Occipital lobe (tissue), 2 donors: Measurements from ENCODE around the gene TANGO2. TPM values are rescaled to one million over a fixed set of nuclear protein-coding genes. Genes with fewer than 3 reads are reported as not detected.
A peak's percentile ranks its signal among the peaks of the same experiment; 100 is the strongest.

Source experiments
- DNase-seq: peaks from one replicate; lab custom pipeline; 2025; lab: John Stamatoyannopoulos, UW
- total RNA-seq: library from RNA; depleted of rRNA; stranded (reverse); fragments of >200 nt; gene quantifications from one replicate; pipeline ENCODE4 v1.2.3, GENCODE V29; 2014

The TANGO2 gene
- total RNA-seq, 1 donor from 2014 or later: 15.9 TPM

DNA sequence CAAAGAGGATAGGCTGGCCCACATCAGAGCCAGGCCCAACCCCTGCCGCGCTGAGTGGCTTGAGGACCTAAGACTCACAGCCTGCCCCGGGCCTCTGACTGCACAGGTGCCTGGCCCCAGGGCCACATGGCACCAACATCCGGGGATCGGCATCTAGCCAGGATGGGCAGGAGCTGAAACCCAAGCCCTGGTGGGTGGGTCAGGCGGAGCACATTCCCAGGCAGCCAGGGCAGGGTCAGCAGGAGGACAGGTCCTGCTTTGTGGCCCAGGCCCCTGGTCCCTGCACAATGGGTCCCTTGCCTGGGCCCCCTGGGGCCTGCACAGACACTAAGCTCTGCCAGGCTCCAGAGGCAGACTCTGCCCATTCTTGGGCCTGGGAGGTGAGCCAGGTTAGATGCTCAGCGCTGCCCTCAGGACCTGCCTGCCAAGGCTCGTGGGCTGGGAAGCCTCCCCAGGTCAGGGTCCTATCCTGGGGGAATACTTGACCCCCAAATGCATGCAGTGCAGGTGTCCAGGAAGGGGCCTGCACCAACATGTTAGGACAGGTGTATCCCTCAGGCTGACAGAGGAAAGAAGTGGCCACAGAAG, 37.8 kb upstream of the TANGO2 start:
- DNase-seq: no peak

- no peak for DNase-seq
These were observed 37.2 kb upstream of the TANGO2 start for GRCh38 chr22:19983741-19984140.

DNA sequence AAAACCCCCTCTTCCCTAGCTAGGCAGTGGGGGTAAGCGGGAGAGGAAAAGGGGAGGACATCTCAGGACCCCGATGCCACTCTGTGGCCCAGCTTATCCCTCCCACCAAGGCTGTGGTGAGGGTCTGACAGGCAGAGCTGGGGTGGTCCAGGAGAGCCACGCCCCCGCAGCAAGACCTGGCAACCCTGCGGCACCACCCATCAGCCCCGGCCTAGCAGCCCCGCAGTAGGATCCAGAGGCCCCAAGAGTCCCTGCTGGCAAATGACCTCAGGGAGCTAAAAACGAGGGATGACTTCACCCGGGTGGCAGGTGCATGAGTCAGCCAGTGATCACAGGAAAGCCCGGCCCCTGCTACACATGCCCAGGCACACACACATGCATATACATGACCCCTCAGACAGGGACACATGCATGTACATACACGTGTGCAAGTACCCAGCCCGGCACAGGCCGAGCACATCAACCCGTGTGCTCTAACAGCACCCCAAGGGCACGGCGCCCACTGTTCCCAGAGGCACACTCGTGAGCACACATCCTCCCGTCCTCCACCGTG, 36.6 kb upstream of the TANGO2 start:
- DNase-seq: peak; percentile 26

DNA sequence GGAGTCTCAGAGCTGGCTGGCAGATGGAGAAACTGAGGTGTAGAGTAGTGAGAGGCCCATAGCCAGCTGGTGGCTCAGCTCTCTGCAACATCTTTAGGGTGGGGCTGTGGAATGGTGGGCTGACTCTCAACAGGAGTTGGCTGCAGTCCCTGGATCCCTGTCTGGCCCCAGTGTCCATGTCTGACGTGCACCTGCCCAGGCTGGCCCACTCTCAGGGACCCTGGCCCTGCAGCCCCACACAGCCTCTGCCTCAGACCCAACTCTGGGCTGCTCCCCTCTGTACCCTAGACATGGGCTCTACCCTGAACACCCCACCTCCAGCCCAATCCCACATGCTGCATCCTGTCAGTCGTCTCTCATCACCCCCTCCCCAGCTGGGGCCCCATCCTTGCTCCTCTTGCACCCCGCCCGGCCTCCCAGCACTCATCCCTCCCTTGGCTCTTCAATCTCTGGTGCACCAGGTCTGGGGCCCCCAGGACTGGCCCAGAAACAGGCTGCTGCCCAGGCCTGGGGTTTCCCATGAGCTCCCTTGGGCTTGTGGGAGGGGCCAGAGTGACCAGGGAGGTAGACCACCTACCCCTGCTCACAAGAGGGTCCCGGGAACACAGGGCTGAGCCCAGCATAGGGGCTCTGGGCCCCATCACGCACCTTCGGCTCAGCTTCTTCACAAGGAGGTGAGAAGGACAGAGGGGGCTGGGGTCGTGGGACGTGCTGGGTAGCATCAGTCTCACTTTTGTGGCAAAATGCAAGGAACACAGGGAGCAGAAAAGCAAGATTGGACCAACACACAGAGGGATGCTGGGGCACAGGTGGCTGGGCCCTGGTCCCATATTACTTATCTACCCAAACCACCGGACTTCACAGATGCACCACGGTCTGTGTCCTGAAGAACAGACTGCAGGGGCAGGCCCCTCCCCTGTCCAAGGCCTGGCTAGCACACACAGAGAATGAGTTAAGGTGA, 35.8 kb upstream of the TANGO2 start:
- DNase-seq: no peak

GRCh38 chr22:19986011-19986409, 34.9 kb upstream of the TANGO2 start:
- no peak for DNase-seq

GRCh38 chr22:19986410-19987341, 34.2 kb upstream of the TANGO2 start:
- DNase-seq: peak; percentile 45

- DNase-seq: no peak
These were observed 33.3 kb upstream of the TANGO2 start for GRCh38 chr22:19987394-19988306.

GRCh38 chr22:19988331-19988808, 32.5 kb upstream of the TANGO2 start:
- DNase-seq: no peak

DNA sequence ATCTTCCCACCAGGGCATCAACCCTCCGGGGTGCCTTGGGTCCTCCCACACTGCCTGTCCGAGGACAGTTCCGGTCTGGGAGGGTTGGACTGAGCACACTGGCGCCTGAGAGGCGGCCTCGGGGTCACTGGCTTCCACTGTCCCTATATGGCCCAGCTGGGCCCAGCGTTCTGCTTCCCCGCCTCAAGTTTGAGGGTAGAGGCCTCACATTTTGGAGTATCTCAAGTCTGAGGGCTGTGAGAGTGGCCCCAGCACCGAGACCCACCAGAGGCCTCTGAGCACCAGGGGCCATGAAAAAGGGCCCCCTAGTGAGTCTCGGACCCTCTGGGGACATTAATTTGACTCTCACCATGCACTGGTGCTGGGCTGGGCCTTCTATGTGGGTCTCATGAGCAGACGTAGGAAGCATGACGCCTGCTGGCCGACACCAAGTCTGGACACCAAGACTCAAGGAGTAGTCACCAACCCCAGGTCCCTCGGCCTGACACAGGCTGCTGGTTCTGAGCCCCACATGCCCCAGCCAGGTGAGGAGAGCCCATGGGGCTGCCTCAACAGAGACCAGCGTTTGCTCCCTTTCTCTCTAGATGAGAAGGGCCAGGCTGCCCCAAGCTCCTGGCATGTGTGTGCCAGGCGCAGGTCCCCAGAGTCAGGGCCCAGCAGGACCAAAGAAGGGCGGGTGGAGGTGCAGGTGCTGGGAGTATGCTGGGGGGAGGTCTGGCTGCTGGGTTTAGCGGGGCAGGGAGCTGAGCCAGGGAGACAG, 31.8 kb upstream of the TANGO2 start:
- no peak for DNase-seq

DNA sequence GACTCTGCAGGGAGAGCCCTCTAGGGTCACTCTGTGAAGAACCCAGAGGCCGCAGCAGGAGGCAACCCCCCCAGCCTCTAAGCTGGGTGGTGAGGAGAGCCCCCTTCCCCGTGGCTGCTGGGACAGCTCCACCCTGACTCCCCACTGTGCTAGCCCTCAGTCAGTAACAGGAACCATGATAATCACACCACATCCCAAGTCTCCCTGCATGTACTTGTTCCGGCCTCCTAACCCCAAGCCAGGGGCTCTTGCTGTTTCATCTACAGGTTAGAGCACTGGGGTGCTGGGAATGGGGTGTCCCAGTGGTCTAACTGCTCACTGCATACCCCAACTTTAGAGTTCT, 31.2 kb upstream of the TANGO2 start:
- DNase-seq: no peak

DNA sequence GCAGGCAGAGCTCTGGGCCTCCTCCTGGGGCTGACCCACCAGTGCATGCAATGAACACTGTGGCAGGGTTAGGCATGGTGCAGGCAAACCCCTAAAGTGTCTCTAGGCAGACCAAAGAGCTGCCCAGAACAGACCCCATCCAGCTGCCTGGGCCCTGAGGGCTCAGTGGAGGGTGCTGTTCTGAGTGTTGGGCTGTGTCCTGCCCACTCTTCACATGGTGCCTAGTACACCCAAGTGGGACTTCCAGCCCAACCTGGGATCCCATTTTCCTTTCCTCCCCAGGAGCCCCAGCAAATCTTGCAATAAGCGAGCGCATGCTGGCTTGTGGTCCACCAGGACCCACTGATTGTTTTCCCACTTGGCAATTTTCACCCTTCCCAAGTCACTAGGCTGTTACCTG, 30.7 kb upstream of the TANGO2 start:
- DNase-seq: no peak

- DNase-seq: no peak
These were observed 30.1 kb upstream of the TANGO2 start for GRCh38 chr22:19990609-19991394.

GRCh38 chr22:19991395-19991644, 29.6 kb upstream of the TANGO2 start:
- DNase-seq: no peak

DNA sequence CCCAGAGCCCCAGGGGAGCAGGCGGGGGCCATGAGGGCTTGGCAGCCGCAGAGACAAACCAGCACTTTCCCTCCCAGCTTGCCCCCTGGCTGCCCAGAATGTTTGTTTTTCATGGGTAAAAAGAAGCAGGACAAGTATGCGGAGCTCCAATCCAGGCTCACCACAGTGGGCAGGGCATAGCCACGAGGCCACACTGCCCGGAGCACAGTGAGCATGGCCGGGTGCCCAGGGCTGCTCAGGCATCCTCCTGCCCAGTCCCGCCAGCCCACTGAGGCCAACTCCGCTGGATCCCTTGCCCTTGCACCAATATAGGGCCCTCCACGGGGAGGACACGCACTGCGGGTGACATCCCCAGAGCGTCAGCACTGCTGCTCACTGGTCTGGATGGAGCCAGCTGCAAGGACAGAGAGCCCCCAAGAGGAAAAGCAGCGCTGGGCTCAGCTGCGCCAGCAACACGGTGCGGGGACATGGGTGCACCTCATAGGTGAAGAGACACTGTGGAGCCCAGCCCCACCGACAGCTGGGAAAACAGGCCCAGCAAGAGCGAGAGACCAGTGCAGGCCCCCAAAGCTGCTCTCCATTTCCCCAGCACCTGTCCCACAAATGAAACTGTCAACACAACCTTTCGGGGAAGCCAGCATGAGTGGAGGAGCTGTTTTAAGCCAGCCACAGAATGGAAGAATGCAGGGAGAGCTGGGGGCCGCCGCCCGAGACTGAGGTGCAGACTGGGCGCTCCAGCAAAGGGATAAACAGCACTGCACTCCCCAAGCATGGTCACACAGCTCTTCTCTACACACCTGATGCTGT, 29.1 kb upstream of the TANGO2 start:
- no peak for DNase-seq

- DNase-seq: no peak
These were observed 28.4 kb upstream of the TANGO2 start for GRCh38 chr22:19992481-19992911.

- no peak for DNase-seq
These were observed 28.0 kb upstream of the TANGO2 start for GRCh38 chr22:19992921-19993355.

GRCh38 chr22:19993926-19994325, 27.0 kb upstream of the TANGO2 start:
- no peak for DNase-seq
